Muscle layer of duodenum (tissue), 2 donors: ENCODE data around the gene GRB7.

Source experiments
- H3K27ac ChIP-seq: one replicate; pipeline ENCODE4 v1.7.0; 2013; ENCODE audit warnings: mild to moderate bottlenecking, low read length
- H3K27me3 ChIP-seq: one replicate; pipeline ENCODE4 v1.7.0; 2013; ENCODE audit warnings: low read depth, mild to moderate bottlenecking, control low read depth, low read length
- H3K36me3 ChIP-seq, 2 donors: one replicate each; pipeline ENCODE4 v1.7.0; 2013; ENCODE audit warnings: low read length in 2 of 2, control low read depth in 1 of 2, mild to moderate bottlenecking in 1 of 2; ENCODE audit not compliant: insufficient read depth in 2 of 2, control insufficient read depth in 1 of 2
- H3K4me1 ChIP-seq, 2 donors: one replicate each; pipeline ENCODE4 v1.7.0; 2013; ENCODE audit warnings: low read length in 2 of 2, mild to moderate bottlenecking in 2 of 2, control low read depth in 1 of 2, moderate library complexity in 1 of 2; ENCODE audit not compliant: insufficient read depth in 2 of 2, control insufficient read depth in 1 of 2
- H3K4me3 ChIP-seq, 2 donors: one replicate each; pipeline ENCODE4 v1.7.0; 2013; ENCODE audit warnings: low read length in 2 of 2, low read depth in 1 of 2, mild to moderate bottlenecking in 1 of 2
- H3K9me3 ChIP-seq, 2 donors: one replicate each; pipeline ENCODE4 v1.7.0; 2013; ENCODE audit warnings: low read length in 2 of 2, control low read depth in 1 of 2, mild to moderate bottlenecking in 1 of 2; ENCODE audit not compliant: control insufficient read depth in 1 of 2
- donor health status: healthy.

GRB7 gene

DNA sequence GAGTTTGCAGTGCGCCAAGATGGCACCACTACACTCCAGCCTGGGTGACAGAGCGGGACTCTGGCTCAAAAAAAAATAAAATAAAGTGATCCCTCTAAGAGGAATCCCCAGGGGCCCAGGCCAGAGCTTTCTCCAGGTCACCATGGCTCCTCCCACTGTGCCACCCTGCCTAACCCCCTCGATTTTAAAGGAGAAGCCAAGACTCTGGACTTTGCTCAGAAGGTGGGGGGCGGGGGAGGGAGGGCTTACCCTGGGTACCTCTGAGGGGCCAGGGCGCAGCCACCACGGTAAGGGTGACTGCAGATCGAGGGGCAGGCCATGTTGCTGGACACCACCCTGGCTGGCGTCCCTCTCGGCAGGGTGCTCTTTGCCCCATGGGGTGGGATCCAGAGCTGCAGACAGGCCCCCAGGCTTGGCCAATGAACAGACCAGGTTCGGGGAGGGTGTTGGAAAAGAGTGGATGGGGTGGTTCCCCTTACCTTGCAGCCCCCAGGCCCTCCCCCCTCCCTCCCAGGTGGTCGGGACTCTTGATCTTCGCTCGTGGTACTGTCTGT, 455 bp upstream of the GRB7 start:
- Histone ChIP-seq H3K4me1 (peaks cover 0 to 24% of the 10 kb centered on the region in 2 donors), H3K9me3 (no peaks in the 10 kb centered on the region), H3K4me3 (peak overlapping the region in 1 of 2 donors; percentile 55), H3K27me3 (peaks cover 5% of the 10 kb centered on the region), H3K27ac (peak overlapping the region; percentile 72), H3K36me3 (no peaks in the 10 kb centered on the region)

- Histone ChIP-seq H3K9me3 (no peaks in the 10 kb centered on the region), H3K27ac (peak overlapping the region; percentile 72), H3K4me3 (peak overlapping the region; percentile 52 to 55), H3K36me3 (no peaks in the 10 kb centered on the region), H3K27me3 (peaks cover 5% of the 10 kb centered on the region), H3K4me1 (peaks cover 0 to 24% of the 10 kb centered on the region in 2 donors)
These were observed 797 bp downstream of the GRB7 start for GRCh38 chr17:39738568-39738901.

GRCh38 chr17:39738983-39739884, 1.5 kb downstream of the GRB7 start:
- Histone ChIP-seq H3K27me3 (peaks cover 5% of the 10 kb centered on the region), H3K9me3 (no peaks in the 10 kb centered on the region), H3K27ac (peak overlapping the region; percentile 74), H3K36me3 (no peaks in the 10 kb centered on the region), H3K4me3 (peak overlapping the region; percentile 44 to 52), H3K4me1 (peaks cover 0 to 24% of the 10 kb centered on the region in 2 donors)

DNA sequence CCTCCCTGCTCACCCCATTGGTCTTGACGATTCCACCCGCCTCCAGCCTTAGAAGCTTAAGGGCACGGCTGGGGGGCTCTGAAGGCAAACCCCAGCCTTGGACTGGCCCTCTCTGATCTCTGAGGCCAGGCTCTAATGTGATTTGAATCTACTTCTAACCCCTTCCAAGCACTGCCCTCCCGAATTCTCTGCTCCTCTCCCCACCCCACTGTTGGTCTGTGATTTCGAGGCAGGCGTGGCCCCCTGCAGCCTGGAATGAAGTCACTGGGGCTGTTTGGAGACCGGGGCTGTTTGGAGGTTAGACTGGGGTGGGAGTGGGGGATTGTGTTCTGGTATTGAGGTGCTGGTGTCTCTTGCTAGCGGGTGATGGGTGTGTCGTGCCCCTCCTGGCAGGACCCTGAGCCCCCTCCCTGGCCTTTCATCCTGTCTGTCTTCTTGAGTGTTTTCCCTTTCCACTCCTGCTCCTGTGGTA, 2.2 kb downstream of the GRB7 start:
- H3K4me1 ChIP-seq = peaks cover 0 to 24% of the 10 kb centered on the region in 2 donors
- no peaks in the 10 kb centered on the region for H3K36me3 ChIP-seq
- H3K27ac ChIP-seq = peak overlapping the region; percentile 74
- H3K4me3 ChIP-seq = peak overlapping the region; percentile 44 to 52
- peaks cover 5% of the 10 kb centered on the region for H3K27me3 ChIP-seq
- no peaks in the 10 kb centered on the region for H3K9me3 ChIP-seq

- H3K4me3 ChIP-seq = peak overlapping the region in 1 of 2 donors; percentile 44
- no peaks in the 10 kb centered on the region for H3K36me3 ChIP-seq
- no peaks in the 10 kb centered on the region for H3K9me3 ChIP-seq
- peaks cover 5% of the 10 kb centered on the region for H3K27me3 ChIP-seq
- peak overlapping the region; percentile 74 for H3K27ac ChIP-seq
- H3K4me1 ChIP-seq = peaks cover 0 to 24% of the 10 kb centered on the region in 2 donors
These were observed 2.8 kb downstream of the GRB7 start for GRCh38 chr17:39740357-39741111.

GRCh38 chr17:39742126-39742855, 4.6 kb downstream of the GRB7 start:
- Histone ChIP-seq H3K4me1 (peaks cover 0 to 24% of the 10 kb centered on the region in 2 donors), H3K9me3 (no peaks in the 10 kb centered on the region), H3K36me3 (no peaks in the 10 kb centered on the region), H3K4me3 (no peak overlapping the region), H3K27ac (no peak overlapping the region), H3K27me3 (peaks cover 5% of the 10 kb centered on the region)

DNA sequence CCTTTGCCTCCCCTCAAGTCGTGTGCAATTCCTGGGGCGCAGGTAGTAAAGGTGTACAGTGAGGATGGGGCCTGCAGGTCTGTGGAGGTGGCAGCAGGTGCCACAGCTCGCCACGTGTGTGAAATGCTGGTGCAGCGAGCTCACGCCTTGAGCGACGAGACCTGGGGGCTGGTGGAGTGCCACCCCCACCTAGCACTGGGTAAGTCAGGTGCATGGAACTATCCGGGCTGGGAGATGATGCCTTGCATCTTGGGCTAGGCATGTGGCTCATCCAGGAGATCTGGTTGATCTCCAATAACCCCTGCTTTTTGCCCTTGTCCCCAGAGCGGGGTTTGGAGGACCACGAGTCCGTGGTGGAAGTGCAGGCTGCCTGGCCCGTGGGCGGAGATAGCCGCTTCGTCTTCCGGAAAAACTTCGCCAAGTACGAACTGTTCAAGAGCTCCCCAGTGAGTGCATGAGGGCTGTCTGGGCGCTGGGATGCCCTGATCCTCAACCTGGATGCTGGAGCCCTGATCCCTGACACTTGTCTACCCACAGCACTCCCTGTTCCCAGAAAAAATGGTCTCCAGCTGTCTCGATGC, 5.2 kb downstream of the GRB7 start:
- Histone ChIP-seq H3K36me3 (no peaks in the 10 kb centered on the region), H3K4me3 (no peak overlapping the region), H3K27me3 (peaks cover 5% of the 10 kb centered on the region), H3K4me1 (peaks cover 0 to 21% of the 10 kb centered on the region in 2 donors), H3K27ac (no peak overlapping the region), H3K9me3 (no peaks in the 10 kb centered on the region)

- H3K4me1 ChIP-seq = peaks cover 0 to 7% of the 10 kb centered on the region in 2 donors
- H3K36me3 ChIP-seq = no peaks in the 10 kb centered on the region
- H3K27ac ChIP-seq = no peak overlapping the region
- H3K27me3 ChIP-seq = peaks cover 5% of the 10 kb centered on the region
- no peak overlapping the region for H3K4me3 ChIP-seq
- H3K9me3 ChIP-seq = no peaks in the 10 kb centered on the region
These were observed 6.5 kb downstream of the GRB7 start for GRCh38 chr17:39744075-39744835.

DNA sequence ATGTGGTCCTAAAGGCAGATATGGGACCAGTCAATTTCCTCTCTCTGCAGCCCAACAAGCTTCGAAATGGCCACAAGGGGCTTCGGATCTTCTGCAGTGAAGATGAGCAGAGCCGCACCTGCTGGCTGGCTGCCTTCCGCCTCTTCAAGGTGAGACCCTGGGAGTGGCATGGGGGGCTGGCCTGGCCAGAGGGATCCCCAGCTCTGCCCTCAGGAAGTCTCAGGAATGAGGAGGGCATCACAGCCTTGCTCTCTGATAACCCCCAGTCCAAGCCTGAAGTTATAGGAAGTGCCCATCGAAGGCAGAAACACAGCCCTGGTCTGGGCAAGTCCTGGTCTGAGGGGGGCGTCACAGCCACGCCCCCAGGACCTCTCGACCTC, 7.1 kb downstream of the GRB7 start:
- Histone ChIP-seq H3K4me3 (no peak overlapping the region), H3K9me3 (no peaks in the 10 kb centered on the region), H3K4me1 (peaks cover 0 to 2% of the 10 kb centered on the region in 2 donors), H3K36me3 (no peaks in the 10 kb centered on the region), H3K27ac (no peak overlapping the region), H3K27me3 (peaks cover 5% of the 10 kb centered on the region)
